ENCODE measurements around the gene NRG3.

DNA sequence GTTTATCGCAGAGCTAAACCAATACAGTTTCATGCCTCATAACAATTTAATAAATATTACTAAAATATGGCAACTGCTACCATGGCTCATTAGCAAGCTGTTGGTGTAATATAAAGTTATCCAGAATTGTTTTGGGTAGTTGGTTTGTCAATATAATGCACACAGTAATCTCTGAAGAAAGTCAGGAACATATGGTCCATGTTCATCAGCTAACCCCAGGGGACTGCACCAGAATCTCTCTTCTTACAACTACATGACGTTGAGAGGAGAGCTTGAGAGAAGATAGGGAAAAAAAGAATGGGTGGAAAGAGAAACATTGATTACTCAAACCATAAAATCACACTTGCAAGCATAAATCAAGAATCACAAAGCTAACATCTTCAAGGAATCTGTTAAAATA, 333.7 kb downstream of the NRG3 start:
- no peak for TF ChIP-seq POLR2A (IDR thresholded peaks at IDR 0.05; ENCODE audit: low read depth, low read length)
- TF ChIP-seq TAF1 (IDR thresholded peaks at IDR 0.05; ENCODE audit: borderline replicate concordance, low read depth, low read length): no peak
- TF ChIP-seq POLR2AphosphoS5 (IDR thresholded peaks at IDR 0.05; ENCODE audit: low read depth, low read length): no peak

Data from GM12892 (cell line).